GM21390 (cell line): ENCODE results near the gene XPOT.

Experiments used
- ATAC-seq: cut with Tn5 transposase; IDR thresholded peaks from one replicate; pipeline ENCODE4 v1.9.1; 2021; ENCODE audit not compliant: unreplicated experiment

XPOT gene

DNA sequence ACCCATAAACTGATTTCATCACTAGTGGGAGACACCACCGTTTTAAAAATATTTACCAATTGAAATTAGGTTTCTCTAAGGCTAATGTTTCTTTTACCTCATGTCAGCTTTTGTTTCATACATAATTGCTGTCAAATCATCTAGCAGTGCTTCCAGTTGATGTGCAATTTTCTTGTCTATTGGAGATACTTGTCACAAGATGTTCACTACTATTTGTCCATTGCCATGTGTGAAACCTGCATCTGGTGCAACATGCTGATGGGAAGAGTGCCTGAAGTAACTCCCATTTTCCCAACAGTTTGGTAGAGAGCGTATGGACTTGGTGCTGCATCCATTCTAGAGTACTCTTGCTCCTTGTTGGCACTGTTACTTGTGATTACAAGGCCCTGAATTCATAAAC is 9.7 kb downstream of the XPOT start:
- no peak for ATAC-seq

DNA sequence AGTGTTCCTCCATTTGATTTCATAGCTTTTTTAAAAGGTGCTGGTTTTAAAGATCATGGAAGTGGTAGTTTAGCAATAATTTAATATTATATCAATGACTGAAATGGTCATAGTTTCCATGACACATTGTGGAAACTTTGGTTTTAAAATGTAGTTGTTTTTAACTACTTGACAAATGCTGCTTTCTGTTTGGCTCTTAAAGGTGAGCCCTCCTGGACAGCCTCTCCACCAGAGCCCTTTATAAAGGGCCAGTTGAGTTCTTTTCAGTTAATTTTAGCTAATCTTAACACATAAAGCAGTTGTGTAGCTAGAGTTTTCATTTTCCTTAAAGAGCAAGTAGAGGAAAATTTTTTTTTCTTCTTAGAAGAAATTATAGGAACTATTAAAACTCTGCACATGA is 14.0 kb downstream of the XPOT start:
- no peak for ATAC-seq

DNA sequence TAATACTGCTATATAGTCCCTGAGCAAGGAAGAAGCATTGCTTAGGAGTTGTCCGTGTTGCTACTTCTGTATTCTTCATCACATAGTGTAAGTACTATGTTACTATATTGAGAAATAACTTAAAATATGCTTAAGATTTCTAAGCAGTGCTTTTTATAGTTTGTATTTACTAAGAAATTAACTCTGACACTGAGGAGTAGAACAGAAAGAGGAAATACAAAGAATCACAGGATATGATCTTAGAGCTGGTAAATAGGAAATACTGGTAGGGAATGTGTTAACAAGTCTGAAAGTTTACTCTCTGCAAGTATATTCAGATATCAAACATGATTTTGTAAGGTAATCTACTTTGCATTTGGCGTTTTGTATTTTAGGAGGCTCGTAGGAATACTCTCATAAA is 15.5 kb downstream of the XPOT start:
- ATAC-seq, result no peak

DNA sequence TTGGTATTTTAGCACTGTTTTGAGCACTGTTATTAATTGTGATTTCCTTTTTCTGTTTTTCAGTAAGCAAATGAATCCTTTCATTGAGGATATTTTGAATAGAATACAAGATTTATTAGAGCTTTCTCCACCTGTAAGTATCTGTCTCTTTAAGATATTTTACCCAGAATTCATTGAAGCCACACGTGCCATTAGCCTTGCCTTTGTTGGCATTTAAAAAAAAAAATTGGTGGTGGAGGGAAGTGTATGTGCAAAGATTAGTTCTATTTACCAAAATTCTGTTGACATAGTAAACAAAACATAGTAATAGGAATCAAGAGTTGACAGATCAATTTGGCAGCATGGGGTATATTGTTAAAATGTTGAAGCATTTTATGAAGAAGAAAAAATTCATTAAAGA is 23.8 kb downstream of the XPOT start:
- ATAC-seq, result no peak

DNA sequence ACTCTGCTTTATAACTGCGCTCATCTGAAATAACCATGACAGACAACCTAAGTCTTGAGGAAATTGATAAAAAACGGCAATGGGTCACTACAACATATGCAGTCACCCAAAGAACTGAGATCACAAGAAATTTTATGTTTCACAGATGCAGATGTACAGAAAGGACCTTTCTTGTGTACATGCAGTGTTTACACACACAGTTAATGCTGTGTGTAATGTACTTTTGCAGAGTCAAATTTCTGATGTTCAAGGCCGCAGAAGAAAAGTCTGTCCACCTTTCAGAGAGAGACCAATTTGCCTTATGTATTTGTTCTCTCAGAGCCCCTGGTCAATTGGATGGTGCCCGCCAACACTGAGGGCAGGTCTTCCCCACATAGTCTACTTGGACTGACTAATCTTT is 24.8 kb downstream of the XPOT start:
- no peak for ATAC-seq

DNA sequence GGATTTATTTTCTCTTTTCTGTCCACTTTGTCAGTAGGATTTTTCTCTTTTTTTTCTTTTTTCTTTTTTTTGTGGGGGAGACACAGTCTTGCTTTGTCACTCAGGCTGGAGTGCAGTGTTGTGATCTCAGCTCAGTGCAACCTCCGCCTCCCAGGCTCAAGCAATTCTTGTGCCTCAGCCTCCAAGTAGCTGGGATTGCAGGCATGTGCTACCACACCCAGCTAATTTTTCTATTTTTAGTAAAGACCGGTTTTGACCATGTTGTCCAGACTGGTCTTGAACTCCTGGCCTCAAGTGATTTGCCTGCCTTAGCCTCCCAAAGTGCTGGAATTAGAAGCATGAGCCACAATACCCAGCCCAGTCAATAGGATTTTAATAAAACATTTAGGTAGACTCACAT is 26.7 kb downstream of the XPOT start:
- ATAC-seq, result no peak

DNA sequence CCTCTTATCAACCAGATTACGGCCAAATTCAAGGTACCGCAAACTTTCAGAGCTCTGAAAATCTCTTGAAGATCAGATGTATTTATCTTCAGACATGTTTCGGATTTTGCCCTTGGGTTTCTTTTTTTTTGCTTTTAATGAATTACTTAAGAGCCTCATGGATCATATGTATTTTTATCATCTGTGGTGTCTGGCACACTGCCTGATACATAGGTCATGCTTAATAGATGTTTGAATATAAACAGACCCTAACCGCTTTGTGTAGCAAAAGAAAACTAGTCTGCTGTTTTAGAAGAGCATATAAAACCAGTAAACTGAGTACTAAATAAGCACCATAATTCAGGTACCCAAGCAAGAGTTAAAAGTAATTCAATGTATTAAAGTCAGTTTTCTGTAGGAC is 27.6 kb downstream of the XPOT start:
- ATAC-seq, result no peak

DNA sequence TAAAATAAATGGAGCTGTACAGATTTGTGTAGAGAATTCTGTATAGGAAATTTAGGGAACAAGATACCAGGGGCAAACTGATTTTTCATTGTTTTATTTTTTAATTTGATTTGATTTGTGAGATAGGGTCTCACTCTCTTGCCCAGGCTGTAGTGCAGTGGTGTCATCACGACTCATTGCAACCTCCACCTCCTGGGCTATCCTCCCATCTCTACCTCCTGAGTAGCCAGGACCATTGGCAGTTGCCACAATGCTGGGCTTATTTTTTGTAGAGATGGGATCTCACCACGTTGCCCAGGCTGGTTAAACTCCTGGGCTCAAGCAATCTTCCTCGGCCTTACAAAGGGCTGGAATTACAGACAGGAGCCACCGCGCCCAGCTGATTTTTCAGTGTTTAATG is 29.7 kb downstream of the XPOT start:
- no peak for ATAC-seq

DNA sequence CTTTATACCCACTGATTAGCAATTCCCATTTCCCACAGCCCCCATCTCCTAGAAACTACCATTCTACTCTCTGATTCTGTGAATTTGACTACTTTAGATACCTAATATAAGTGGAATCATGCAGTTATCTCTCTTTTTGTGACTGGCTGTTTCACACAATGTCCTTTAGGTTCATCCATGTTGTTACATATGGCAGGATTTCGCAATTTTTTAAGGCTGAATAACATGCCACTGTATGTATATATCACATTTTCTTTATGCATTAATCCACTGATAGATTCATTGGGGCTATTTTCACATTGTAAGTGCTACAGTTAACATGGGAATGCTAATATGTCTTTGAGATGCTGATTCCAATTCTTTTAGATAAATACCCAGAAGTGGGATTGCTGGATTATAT is 35.9 kb downstream of the XPOT start:
- ATAC-seq, result no peak

DNA sequence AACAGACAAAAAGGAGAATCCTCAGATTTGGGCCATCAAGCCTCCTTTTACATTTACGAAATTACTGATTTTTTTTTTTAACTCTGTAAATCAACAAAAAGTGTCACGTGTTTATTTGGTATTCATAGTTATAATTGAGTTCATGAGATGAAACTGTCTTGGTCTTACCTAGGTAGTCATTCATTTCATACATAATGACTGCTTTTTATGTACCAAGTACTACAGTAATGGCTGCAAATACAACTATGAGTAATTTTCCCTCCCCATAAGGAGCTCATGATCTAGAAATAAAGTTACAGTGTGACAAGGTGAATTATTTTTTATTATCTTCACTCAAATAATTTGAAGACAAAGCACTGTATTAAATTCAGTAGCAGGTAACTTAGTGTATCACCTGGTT is 41.3 kb downstream of the XPOT start:
- ATAC-seq, result no peak

DNA sequence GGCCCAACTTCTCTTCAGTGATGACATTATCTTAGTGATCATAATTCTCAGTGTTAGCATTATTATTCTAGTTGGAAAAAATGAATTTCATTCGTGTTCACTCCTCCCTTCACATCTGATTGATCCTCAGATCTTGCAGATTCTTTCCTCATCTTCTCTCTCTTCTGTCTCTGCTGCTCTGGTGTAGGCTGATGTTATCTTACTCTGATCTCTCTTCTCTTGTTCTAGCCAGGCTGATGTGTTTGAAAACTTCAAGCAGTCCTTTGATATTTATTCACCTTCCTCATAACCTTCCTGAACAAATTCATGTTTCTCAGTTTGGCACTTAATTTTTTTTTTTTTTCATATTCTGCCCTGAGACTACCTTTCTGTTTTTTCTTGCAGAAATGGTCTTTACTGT is 42.1 kb downstream of the XPOT start:
- no peak for ATAC-seq

DNA sequence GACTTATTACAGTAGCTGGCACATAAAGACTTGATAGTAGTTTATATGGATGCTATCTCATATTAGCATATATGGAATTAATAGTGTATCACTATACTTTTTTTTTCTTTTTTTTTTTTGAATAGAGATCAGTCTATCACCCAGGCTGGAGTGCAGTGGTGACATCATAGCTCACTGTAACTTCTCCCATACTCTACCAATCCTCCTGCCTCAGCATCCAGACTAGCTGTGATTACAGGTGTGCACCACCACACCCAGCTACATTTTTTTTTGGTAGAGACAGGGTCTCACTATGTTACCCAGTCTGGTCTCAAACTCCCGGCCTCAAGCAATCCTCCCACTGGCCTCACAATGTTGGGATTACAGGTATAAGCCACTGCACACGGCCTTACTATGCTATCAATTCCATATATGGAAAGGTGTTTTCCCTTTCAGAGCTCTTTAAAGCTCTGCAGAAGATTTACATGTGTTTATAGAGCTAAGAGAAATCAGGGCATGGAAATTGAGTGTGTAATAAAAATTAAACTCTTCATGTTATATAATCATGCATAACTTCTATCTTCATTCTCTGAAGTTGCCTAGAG is 46.0 kb downstream of the XPOT start:
- no peak for ATAC-seq

DNA sequence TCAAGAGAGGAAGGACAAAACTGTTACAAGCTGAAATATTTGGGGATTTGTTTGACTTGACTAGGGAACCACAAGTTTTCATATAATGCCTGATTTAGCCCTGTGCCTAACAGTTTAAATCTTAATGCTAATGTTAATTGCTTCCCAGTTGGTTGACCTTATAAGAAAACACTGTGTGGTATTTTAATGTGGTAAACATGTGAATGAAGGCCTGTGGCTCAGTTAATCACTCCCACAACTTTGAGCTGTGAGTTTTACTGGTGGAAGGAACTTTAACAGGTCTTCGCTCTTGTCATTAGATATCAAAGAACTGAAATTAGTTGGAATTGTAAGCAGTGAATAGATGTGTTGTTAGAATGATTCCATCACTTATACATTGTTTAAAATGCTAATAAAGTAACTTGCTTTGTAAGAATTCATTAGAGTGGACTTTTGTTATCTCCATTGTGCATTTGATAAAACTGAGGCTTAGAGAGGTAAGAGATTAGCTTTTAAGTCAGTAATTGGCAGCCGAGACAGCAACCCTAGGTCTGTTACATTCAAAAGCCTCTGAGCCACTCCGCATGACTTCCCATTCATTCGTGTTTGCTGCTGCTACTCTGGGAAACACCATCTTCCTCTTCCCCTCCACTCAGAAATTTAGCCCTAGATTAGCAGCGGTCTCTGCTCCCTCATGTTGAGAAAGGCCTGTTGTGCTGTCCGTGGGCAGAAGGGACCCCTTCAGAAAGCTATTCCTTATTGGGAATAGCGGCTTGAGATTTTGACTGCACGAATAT is 46.7 kb downstream of the XPOT start:
- ATAC-seq, result no peak

DNA sequence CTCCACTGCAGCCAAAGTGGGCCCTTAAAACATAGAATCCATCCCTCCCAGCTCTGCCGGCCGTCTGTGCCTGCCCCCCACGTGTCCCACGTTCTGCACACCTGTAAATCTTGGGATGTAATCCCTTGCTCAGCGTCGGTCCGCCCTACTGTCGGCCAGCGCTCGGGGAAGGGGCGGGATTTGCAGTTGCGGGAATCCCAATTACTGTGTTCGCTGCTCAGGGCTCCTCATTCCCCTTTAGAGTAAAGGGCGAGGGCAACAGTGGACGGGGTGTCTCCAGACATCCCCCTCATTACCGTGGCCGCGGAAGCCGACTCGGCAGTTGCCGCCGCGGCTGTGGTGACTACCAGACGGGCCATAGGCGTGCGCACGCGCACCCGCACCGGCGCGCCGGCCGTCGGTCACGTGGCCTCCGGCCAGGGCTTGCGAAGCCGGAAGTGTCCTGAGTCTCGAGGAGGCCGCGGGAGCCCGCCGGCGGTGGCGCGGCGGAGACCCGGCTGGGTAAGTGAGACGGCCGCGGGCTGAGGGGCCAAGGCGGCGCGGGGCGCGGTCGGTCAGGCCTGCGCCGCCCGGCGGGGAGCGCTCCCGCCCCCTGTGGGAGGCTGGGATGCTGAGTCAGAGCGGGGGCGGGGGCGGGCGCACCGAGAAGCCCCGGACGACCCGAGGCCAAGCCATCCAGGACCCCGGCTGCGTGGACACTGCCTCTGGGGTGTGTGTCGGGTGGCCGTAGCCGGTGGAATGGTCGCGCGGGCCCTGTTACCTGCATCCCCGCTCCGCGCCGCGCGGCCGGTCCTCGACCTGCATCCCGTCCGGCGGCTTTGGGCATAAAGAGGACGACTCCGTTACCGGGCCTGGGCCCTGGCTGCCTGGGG is 47.7 kb downstream of the XPOT start, which contains the start of gene TBK1:
Gene TBK1 (plus strand): TSS at position 434 of the 872 bp plus-strand sequence. CDS start 3,751 bp downstream, outside the sequence.
- ATAC-seq, result peak; percentile 88

DNA sequence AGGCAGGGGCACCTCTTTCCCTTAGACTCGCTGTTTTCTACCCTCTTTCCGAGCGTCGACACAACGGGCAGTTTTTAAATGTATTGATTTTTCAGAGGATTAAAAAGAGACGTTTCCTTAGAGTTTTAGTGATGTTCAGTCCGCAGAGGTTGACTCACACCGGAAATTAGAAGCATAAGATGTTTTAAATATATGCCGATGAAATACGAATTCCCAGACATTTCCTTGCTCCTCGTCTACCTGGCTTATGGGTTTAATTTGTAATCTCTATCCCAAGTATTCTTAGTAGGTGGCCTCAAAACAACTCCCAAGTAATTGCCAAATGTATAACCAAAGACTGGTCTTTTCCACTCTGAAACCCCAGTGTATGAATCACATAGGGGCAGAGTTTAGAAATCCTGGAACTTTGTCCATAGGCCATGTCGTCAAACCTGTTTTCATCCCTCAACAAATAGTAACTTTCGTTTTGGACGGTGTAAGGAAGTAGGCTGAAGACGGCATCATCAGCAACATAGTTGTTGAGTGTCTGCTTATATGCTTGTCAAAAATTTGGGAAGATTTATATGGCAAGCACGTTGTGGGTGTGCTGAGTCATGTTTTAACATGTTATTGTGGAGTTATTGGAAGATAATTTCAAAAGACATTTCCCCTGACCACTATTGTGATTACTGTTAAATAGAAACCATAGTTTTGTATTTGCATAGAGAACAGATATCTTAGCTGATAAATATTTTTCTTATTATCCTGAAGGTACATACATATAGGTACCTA is 48.6 kb downstream of the XPOT start:
- ATAC-seq, result peak; percentile 1

DNA sequence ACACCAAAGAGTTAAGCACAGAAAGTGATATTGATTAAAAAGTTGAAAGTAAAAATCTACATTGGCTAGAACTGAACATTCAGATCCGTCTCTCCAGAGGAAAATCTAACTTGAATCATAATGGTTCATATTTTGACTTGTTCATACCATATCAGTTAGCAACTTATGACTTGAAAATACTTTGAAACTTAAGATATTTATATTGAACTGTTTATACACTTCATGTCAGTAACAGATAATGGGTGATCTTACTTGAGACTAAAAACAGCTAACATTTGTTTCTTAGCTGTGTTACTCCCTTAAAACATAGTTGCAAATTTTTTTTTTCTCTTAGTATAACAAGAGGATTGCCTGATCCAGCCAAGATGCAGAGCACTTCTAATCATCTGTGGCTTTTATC is 51.3 kb downstream of the XPOT start:
- no peak for ATAC-seq

DNA sequence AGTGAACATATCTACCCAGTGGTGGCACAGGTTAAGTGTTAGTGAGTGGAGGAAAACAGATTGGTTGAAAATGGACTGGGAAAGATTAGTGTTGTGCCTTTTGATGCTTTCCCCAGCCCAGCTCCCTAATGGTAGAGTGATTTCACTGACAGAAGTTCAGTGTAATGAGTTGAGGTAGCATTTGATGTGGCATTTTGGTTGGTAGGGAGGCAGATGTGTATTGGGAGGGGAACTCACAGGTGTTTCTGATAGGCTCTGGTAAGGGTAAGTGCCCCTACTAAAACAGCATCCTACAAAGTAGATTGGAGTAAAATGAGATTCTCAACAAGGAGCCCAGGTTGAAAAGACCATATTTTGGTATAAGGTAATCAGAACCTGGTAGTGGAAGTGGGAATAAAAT is 51.9 kb downstream of the XPOT start:
- ATAC-seq, result no peak

DNA sequence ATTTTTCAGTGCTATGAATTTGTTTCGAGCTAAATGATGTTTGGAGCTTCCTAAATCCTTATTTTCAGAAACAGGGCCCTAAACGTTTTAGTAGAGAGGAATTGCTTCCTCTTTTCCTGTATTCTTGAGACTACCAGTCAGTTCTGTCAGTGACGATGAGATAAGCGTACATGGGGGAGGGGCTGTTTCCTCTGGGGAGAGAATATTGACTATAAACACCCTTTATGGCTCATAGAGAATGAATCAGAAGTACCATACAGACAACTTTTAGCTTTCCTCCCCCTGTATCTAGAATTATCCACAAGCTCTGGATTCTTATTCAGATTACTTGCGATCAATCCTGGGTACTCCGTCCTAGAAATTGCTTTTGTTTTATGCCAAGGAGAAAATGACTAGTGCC is 52.8 kb downstream of the XPOT start:
- no peak for ATAC-seq

DNA sequence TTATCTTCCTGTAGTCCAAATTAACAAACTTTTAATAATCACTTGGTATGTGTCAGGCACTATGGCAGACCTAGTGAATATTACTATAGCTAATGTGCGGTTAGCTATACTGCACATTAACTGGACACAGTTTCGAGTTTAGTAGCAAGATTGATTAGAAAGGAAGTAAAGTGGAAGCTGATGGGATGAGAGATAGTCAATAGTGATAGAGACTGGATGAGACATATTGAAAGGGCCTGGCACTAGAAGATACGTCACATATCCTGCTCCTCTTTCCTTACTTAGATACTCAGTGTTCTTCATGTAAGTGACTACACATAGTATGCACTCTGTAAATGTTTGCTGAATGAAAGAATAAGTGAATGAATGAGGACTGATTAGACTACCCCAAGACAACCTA is 53.3 kb downstream of the XPOT start:
- ATAC-seq, result no peak

DNA sequence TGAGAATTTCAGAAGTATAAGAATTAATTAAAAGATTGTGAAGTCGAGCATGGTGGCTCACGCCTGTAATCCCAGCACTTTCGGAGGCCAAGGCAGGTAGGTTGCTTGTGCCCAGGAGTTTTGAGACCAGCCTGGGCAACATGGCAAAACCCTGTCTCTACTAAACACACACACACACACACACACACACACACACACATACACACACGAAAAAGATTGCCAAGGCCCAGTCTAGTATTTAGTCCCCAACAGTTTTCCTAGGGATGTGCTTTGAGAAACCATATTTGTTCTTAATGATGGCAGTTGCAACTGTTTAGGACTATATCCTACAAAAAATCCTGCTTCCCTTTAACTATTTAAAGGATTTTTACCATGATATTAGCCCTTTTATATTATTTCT is 53.7 kb downstream of the XPOT start:
- no peak for ATAC-seq

DNA sequence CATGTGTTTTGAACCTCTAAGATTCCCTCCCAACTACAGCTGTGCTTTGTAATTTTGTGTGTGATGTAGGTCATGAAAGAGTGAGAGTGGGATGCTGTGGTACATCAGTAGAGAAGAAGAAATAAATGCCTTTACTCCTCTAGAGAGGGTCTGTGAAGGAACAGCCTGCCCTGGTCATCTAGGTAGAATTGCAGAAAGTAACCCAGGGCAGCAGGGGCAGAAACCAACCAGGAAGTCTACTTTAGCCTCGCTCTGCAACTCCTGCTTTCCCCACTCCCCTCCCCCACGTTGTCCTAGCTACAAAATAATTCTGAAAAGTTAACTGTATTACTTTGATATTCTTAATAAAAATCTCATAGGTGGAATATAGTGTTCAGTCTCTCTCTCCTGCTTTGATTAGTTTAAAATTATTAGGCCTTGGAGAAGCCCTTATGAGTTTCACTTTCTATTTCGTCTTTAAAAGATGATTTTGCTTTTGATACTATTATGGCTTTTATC is 55.3 kb downstream of the XPOT start:
- no peak for ATAC-seq
